Medulla oblongata (tissue), 1 donor: ENCODE results near the gene OR10G8.

Source experiments
- DNase-seq: peaks from one replicate; pipeline ENCODE4 v3.0.0-alpha.2; 2015; ENCODE audit errors: extremely low spot score

Gene OR10G8

DNA sequence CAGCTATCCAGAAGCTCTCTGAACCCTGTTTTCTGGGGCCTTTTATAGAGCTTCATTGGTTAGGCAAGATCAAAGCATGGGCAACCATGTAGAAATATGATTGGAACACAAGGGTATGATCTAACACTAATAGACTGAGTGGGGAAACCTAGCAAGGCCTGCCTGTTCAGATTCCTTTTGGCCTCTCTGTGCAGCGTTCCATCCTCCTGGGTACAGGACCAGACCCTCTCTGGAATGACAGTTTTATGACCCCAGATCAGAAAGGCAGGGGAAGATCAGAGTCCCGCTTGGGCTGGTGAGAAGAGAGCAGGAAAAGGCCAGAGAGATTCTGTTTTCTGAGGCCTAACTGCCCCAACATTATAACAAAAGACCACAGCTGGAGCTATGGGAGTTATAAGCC lies 52.0 kb downstream of the OR10G8 start:
- DNase-seq = no peak

DNA sequence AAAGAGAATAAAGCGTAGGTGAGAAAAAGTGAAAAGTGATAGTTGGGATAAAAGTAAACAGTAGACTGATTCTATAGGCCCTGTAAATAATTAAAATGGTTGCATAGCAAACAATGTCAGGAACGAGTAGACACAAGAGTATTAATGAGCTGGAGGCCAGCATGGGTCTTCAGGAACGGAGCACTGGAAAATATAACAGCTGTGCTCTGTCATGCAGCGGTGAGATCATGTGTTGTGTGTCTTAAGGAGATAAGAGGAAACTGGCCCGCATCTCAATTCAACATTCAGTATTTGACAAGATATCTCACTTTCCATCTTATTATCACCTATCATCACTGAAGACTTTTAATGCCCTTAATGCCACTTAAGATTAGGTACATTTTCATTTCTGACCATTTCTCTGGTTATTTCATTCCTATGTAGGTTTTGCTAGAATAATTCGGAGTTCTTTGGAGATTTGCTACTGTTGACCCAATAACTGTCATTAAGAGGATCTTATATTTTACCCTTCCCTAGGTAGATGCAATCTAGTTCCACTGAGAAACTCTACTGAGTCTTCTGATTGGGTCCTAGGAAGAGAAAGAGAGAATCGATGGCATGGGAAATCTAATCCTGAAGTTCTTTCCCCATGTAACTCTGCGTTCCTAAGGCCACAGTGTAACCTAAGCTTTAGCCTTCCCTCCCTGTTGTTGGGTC lies 53.2 kb downstream of the OR10G8 start:
- no peak for DNase-seq
